ENCODE measurements around the gene AIF1L.
"Not testable (repeated sequence)": the region's sequence is repeated elsewhere in the genome, so short reads cannot be mapped to it uniquely, and the experiment has no call there.

The AIF1L gene

GRCh38 chr9:131095666-131096268 lies 564 bp upstream of the AIF1L start:
- ChIA-PET CTCF (interaction anchor here (0.9 kb wide), 1 partner anchor 389 kb away, joined by 3 read pairs; no protein-coding TSS in a partner anchor), POLR2A (no interaction called here)
- DNase-seq (ENCODE audit: low read depth, low spot score) = no peak
- H3K4me3 ChIP-seq (ENCODE audit: low read depth, low read length) = no peak overlapping the region
- TF ChIP-seq CTCF (IDR thresholded peaks at IDR 0.05; ENCODE audit: insufficient read depth, low read length, missing control alignments) = no peak

- ChIA-PET POLR2A (interaction anchor here (0.7 kb wide), 1 partner anchor 208 kb away, joined by 3 read pairs; no protein-coding TSS in a partner anchor), CTCF (interaction anchor here (1.1 kb wide), 1 partner anchor 11 kb away, joined by 3 read pairs; no protein-coding TSS in a partner anchor)
- no peak overlapping the region for H3K4me3 ChIP-seq (ENCODE audit: low read depth, low read length)
- TF ChIP-seq CTCF (IDR thresholded peaks at IDR 0.05; ENCODE audit: insufficient read depth, low read length, missing control alignments) = no peak
- no peak for DNase-seq (ENCODE audit: low read depth, low spot score)
Observed at GRCh38 chr9:131097126-131097947, 1.0 kb downstream of the AIF1L start.

- ChIA-PET CTCF (interaction anchor here (1.6 kb wide), 1 partner anchor 41 kb away, joined by 4 read pairs; no protein-coding TSS in a partner anchor), POLR2A (interaction anchor here (0.7 kb wide), 1 partner anchor 207 kb away, joined by 3 read pairs; no protein-coding TSS in a partner anchor)
- no peak for TF ChIP-seq CTCF (IDR thresholded peaks at IDR 0.05; ENCODE audit: insufficient read depth, low read length, missing control alignments)
- no peak for DNase-seq (ENCODE audit: low read depth, low spot score)
- no peak overlapping the region for H3K4me3 ChIP-seq (ENCODE audit: low read depth, low read length)
Observed at GRCh38 chr9:131097948-131098278, 1.6 kb downstream of the AIF1L start.

- CTCF ChIA-PET = interaction anchor here (0.9 to 1.6 kb wide), 3 partner anchors 31 to 238 kb away, joined by 3 to 4 read pairs (median 4); no protein-coding TSS in a partner anchor
- TF ChIP-seq CTCF (IDR thresholded peaks at IDR 0.05; ENCODE audit: insufficient read depth, low read length, missing control alignments) = no peak
- no peak for DNase-seq (ENCODE audit: low read depth, low spot score)
- no peak overlapping the region for H3K4me3 ChIP-seq (ENCODE audit: low read depth, low read length)
- POLR2A ChIA-PET = no interaction called here
Observed at GRCh38 chr9:131098391-131099101, 2.2 kb downstream of the AIF1L start.

GRCh38 chr9:131099102-131099606 lies 2.8 kb downstream of the AIF1L start:
- DNase-seq (ENCODE audit: low read depth, low spot score) = no peak
- H3K4me3 ChIP-seq (ENCODE audit: low read depth, low read length) = no peak overlapping the region
- ChIA-PET CTCF (interaction anchor here (0.9 to 1.6 kb wide), 3 partner anchors 32 to 237 kb away, joined by 3 to 4 read pairs (median 4); no protein-coding TSS in a partner anchor), POLR2A (no interaction called here)
- no peak for TF ChIP-seq CTCF (IDR thresholded peaks at IDR 0.05; ENCODE audit: insufficient read depth, low read length, missing control alignments)

- H3K4me3 ChIP-seq (ENCODE audit: low read depth, low read length); DNase-seq (ENCODE audit: low read depth, low spot score); POLR2A ChIA-PET: not testable (repeated sequence)
- CTCF ChIA-PET = interaction anchor here (0.9 to 1.1 kb wide), 2 partner anchors 33 to 41 kb away, joined by 4 read pairs; no protein-coding TSS in a partner anchor
Observed at GRCh38 chr9:131099845-131100244, 3.5 kb downstream of the AIF1L start.
